K562 (cell line): ENCODE results near the gene IMMP2L.

Source experiments
- ARHGAP35 ChIP-seq: fragments of 450-650 bp; IDR thresholded peaks from 2 replicates; pipeline ENCODE4 v1.6.1; 2018; ENCODE audit not compliant: partially characterized antibody
- CTCF ChIP-seq, 3 experiments: IDR thresholded peaks in 2 of 3; conservative IDR thresholded peaks in 1 of 3; 2 replicates each; pipeline ENCODE4 v1.5.1; 2011 to 2012; ENCODE audit warnings: low read length in 3 of 3, mild to moderate bottlenecking in 3 of 3, control low read depth in 2 of 3, improper control_type of control experiment in 1 of 3, inconsistent platforms in 1 of 3, low read depth in 1 of 3, mixed read lengths in 1 of 3, moderate library complexity in 1 of 3; ENCODE audit not compliant: insufficient read depth in 2 of 3
- EGR1 ChIP-seq: fragments of 450-650 bp; conservative IDR thresholded peaks from 2 replicates; pipeline ENCODE4 v1.6.1; 2017; ENCODE audit warnings: mild to moderate bottlenecking
- ELF4 ChIP-seq: fragments of 450-650 bp; formaldehyde crosslinking; IDR thresholded peaks from 2 replicates; pipeline ENCODE4 v1.4.0; 2022; ENCODE audit warnings: missing genetic modification characterization
- HDAC6 ChIP-seq: IDR thresholded peaks from 2 replicates; pipeline ENCODE4 v1.6.1; 2012; ENCODE audit warnings: low read depth, mild to moderate bottlenecking, control low read depth, inconsistent platforms, low read length, moderate library complexity
- HOXB6 ChIP-seq: fragments of 250-450 bp; sonication (Bioruptor Pico); IDR thresholded peaks from 2 replicates; pipeline ENCODE4 v1.5.1; 2022; ENCODE audit warnings: mild to moderate bottlenecking, borderline replicate concordance
- SPI1 ChIP-seq: IDR thresholded peaks from 2 replicates; pipeline ENCODE4 v1.6.1; 2011; ENCODE audit warnings: low read depth, low read length, control low read depth, borderline replicate concordance
- ZNF174 ChIP-seq: fragments of 250-450 bp; sonication (Bioruptor Pico); IDR thresholded peaks from 2 replicates; pipeline ENCODE4 v1.4.0; 2020; ENCODE audit warnings: mild to moderate bottlenecking
- ZNF785 ChIP-seq: fragments of 250-450 bp; sonication (Bioruptor Pico); IDR thresholded peaks from 2 replicates; pipeline ENCODE4 v1.4.0; 2020; ENCODE audit warnings: mild to moderate bottlenecking
- TF ChIP-seq, protein P1 (sequence below): sonication (generic); formaldehyde crosslinking; IDR thresholded peaks from 2 replicates; pipeline ENCODE4 v1.8.1; 2023; ENCODE audit warnings: mild to moderate bottlenecking, missing genetic modification reagents

GRCh38 chr7:111525100-111525499, 37.2 kb downstream of the IMMP2L start:
- TF ChIP-seq ELF4 = no peak
- no peak for TF ChIP-seq ZNF785 (CRISPR knock-in tag)
- TF ChIP-seq ARHGAP35 = no peak
- TF ChIP-seq HOXB6 (CRISPR knock-in tag) = no peak
- TF ChIP-seq SPI1 = no peak
- TF ChIP-seq ZNF174 = no peak
- TF ChIP-seq EGR1 = no peak
- TF ChIP-seq, protein P1, sequence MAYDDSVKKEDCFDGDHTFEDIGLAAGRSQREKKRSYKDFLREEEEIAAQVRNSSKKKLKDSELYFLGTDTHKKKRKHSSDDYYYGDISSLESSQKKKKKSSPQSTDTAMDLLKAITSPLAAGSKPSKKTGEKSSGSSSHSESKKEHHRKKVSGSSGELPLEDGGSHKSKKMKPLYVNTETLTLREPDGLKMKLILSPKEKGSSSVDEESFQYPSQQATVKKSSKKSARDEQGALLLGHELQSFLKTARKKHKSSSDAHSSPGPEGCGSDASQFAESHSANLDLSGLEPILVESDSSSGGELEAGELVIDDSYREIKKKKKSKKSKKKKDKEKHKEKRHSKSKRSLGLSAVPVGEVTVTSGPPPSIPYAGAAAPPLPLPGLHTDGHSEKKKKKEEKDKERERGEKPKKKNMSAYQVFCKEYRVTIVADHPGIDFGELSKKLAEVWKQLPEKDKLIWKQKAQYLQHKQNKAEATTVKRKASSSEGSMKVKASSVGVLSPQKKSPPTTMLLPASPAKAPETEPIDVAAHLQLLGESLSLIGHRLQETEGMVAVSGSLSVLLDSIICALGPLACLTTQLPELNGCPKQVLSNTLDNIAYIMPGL (CRISPR knock-in tag) = no peak
- TF ChIP-seq CTCF (IDR thresholded peaks at IDR 0.05 in 2 of 3, conservative IDR thresholded peaks at IDR 0.05 in 1 of 3; ENCODE audit: insufficient read depth in 2 of 3, low read depth in 1 of 3, low read length in 3 of 3) = no peak
- TF ChIP-seq HDAC6 = no peak
